Measurements from ENCODE around the gene MMP26.

DNA sequence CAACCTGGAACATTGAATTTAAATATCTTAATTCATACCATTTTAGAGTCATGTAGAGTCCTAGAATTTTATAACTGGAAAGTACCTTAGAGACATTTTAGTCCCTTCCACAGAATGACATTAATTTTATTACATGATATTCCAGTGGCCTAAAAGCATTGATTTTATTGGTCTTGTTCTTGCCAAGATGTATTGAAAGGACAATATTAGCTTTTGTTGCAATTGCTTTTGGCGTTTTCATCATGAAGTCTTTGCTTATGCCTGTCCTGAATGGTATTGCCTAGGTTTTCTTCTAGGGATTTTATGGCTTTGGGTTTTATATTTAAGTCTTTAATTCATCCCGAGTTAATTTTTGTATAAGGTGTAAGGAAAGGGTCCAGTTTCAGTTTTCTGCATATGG lies 36.2 kb downstream of the MMP26 start:
- TF ChIP-seq EZH2phosphoT487 (IDR thresholded peaks at IDR 0.05; ENCODE audit: low read depth): no peak
- TF ChIP-seq, protein P1, sequence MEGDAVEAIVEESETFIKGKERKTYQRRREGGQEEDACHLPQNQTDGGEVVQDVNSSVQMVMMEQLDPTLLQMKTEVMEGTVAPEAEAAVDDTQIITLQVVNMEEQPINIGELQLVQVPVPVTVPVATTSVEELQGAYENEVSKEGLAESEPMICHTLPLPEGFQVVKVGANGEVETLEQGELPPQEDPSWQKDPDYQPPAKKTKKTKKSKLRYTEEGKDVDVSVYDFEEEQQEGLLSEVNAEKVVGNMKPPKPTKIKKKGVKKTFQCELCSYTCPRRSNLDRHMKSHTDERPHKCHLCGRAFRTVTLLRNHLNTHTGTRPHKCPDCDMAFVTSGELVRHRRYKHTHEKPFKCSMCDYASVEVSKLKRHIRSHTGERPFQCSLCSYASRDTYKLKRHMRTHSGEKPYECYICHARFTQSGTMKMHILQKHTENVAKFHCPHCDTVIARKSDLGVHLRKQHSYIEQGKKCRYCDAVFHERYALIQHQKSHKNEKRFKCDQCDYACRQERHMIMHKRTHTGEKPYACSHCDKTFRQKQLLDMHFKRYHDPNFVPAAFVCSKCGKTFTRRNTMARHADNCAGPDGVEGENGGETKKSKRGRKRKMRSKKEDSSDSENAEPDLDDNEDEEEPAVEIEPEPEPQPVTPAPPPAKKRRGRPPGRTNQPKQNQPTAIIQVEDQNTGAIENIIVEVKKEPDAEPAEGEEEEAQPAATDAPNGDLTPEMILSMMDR (IDR thresholded peaks at IDR 0.05; ENCODE audit: low read depth, low read length): no peak
